ENCODE results near the gene MGME1.

Gene MGME1

GRCh38 chr20:17940224-17940971, 28.4 kb upstream of the MGME1 start:
- no peak for DNase-seq

- no peak for DNase-seq
Measured at GRCh38 chr20:17941087-17941825, 27.6 kb upstream of the MGME1 start.

GRCh38 chr20:17941826-17942196, 27.0 kb upstream of the MGME1 start:
- DNase-seq = no peak

GRCh38 chr20:17943343-17943742, 25.5 kb upstream of the MGME1 start:
- DNase-seq = no peak

GRCh38 chr20:17944854-17945474, 23.9 kb upstream of the MGME1 start:
- no peak for DNase-seq

- DNase-seq = no peak
Measured at GRCh38 chr20:17946040-17946439, 22.8 kb upstream of the MGME1 start.

GRCh38 chr20:17946572-17947473, 22.0 kb upstream of the MGME1 start:
- DNase-seq = no peak

- DNase-seq = no peak
Measured at GRCh38 chr20:17947474-17947815, 21.4 kb upstream of the MGME1 start.

GRCh38 chr20:17948442-17948841, 20.4 kb upstream of the MGME1 start:
- no peak for DNase-seq

GRCh38 chr20:17949899-17950298, 18.9 kb upstream of the MGME1 start:
- no peak for DNase-seq

- no peak for DNase-seq
Measured at GRCh38 chr20:17950670-17951069, 18.1 kb upstream of the MGME1 start.

- DNase-seq = no peak
Measured at GRCh38 chr20:17951323-17951722, 17.5 kb upstream of the MGME1 start.

GRCh38 chr20:17952692-17953684, 15.8 kb upstream of the MGME1 start:
- no peak for DNase-seq

GRCh38 chr20:17953935-17954334, 14.9 kb upstream of the MGME1 start:
- no peak for DNase-seq

- DNase-seq = no peak
Measured at GRCh38 chr20:17955302-17955701, 13.5 kb upstream of the MGME1 start.

- no peak for DNase-seq
Measured at GRCh38 chr20:17956099-17956685, 12.6 kb upstream of the MGME1 start.

- DNase-seq = no peak
Measured at GRCh38 chr20:17957505-17958363, 11.1 kb upstream of the MGME1 start.

GRCh38 chr20:17958373-17959256, 10.2 kb upstream of the MGME1 start:
- no peak for DNase-seq

GRCh38 chr20:17959257-17959627, 9.6 kb upstream of the MGME1 start:
- no peak for DNase-seq

Measured in effector CD8-positive, alpha-beta T cell (primary cell).